Femur (tissue), 1 donor: Measurements from ENCODE around the gene IFT25.
"Not testable (repeated sequence)": the region's sequence is repeated elsewhere in the genome, so short reads cannot be mapped to it uniquely, and the experiment has no call there.

Source experiments
- DNase-seq: peaks from one replicate; pipeline ENCODE4 v3.0.0-alpha.2; 2017

Gene IFT25

DNA sequence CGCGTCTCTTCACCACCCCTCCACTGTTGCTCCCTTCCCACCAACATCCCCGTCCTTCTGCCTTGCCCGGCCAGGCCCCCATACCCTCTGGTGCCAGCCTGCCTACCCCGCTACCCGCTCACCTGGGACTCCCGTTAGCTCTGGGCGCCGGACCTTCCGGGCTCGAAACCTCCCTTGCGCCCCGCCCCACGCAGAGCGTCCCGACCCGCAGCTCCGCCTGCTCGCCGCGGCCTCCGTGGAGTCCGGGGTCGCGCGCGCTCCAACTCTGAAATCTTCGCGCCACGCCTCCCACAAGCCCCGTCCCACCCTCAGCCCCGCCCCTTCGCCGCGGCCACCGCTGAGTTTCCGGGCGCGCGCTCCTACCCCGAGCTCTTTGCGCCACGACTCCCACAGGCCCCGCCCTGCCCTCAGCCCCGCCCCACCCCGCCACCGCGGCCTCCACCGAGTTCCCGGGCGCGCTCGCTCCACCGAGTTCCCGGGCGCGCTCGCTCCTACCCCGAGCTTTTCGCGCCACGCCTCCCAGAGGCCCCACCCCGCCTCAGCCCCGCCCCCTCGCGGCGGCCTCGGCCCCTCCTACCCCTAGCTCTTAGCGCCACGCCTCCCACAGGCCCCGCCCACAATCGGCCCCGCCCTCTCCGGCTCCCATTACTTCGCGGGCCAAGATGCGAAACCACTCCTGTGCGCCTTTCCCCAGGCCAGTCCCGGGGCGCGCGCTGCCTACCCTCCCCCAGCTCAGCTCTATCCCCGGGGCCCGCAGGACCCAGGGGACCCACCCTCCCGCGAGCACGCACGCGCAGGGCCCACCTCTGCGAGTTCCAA lies at the start of gene IFT25:
Gene IFT25, minus strand, starts transcription at position 267 of the 819 bp plus-strand sequence. CDS start 5,617 bp downstream, outside the sequence.
- DNase-seq = peak; percentile 99

DNA sequence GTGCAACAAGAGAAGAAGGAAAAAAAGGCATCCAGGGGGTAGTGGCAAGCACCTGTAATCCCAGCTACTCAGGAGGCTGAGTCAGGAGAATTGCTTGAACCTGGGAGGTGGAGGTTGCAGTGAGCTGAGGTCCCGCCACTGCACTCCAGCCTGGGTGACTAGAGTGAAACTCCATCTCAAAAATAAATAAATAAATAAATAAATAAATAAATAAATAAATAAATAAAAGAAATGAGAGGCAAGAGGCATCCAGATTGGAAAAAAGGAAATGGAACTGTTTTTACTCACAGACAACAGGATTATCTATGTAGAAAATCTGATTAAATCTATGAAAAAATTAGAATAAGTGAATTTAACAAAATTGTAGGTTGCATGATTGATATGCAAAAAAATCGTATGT lies 49.0 kb upstream of the IFT25 start:
- DNase-seq = not testable (repeated sequence)

DNA sequence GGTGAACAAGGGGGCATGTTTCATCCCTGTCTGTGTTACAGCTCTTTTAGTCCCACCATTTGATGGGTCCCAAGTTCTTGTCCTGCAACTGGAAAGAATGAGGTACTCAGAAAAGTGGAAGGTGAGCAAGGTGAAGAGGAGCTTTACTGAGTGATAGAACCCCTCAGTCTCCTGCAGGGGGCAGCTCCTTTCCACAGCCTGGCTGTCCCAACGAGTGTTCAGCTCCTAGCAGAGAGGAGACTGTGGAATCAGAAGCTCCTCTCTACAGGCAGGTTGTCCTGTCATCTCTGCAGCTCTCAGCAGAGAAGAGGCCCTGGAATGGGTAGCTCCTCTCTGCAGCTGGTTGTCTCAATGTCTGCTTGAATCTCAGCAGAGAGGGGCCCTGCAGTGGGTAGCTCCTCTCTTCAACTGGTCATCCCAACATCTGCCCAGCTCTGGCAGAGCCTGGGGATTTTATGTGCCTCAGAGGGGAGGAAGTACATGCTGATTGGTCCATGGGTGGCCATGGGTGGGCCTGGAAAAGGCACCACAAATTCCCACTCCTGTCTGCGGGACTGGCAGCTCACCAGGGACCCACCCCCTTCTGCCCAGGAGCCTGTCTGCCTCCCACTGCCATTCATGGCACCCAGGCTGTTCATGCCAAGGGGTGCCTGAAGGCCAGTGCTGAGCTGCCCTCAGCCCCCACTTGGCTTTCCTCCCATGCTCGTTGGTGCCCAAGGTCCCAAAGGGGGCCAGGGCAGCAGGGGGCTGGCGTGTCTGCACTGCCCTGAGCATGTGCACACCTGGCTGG lies 46.8 kb upstream of the IFT25 start:
- no peak for DNase-seq

DNA sequence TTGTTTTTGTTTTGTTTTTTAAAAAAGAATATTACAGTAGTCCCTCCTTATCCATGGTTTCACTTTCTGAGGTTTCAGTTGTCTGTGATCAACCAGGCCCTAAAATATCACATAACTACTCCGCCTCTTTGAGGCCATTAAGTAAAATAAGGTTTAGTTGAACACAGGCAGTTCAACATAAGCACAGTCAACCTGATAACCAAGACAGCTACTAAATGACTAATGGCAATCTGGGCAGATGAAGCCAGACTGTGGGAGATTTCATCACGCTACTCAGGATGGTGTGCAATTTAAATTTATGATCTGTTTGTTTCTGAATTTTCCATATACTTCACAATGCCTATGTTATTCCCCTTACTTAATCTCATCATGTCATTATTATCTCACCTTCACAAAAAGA lies 42.4 kb upstream of the IFT25 start:
- DNase-seq = no peak

GRCh38 chr1:53986458-53986857 lies 41.0 kb upstream of the IFT25 start:
- DNase-seq = no peak

DNA sequence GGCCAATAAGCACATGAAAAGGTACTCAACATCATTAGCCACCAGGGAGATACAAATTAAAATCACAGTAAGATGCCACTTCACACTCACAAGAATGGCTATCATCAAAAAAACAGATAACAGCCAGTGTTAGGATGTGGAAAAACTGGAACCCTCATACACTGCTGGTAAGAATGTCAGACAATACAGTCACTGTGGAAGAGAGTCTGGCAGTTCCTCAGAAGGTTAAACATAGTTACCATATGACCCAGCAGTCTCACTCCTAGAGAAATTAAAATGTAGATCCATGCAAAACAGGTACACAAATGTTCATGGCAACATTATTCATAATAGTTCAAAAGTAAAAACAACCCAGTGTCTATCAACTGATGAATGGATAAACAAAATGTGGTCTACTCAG lies 39.2 kb upstream of the IFT25 start:
- no peak for DNase-seq

DNA sequence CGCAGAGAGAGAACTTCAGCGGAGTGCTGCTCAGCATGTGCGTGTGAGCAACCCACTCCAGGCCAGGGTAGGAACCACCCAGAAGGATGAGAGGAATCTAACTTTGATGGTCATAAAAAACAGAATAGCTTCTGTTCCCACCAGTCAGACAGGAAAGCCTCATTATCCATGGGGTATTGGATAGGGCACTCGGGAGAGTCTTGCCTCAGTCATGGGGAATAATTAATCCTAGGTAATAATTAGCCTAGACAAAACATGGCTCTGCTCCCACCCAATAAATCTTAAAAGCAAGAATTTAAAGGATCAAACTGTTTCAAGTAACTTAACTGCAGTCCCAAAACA lies 37.2 kb upstream of the IFT25 start:
- DNase-seq = no peak

GRCh38 chr1:53982034-53982762 lies 36.7 kb upstream of the IFT25 start:
- peak; percentile 61 for DNase-seq

GRCh38 chr1:53981220-53981619 lies 35.7 kb upstream of the IFT25 start:
- DNase-seq = no peak

DNA sequence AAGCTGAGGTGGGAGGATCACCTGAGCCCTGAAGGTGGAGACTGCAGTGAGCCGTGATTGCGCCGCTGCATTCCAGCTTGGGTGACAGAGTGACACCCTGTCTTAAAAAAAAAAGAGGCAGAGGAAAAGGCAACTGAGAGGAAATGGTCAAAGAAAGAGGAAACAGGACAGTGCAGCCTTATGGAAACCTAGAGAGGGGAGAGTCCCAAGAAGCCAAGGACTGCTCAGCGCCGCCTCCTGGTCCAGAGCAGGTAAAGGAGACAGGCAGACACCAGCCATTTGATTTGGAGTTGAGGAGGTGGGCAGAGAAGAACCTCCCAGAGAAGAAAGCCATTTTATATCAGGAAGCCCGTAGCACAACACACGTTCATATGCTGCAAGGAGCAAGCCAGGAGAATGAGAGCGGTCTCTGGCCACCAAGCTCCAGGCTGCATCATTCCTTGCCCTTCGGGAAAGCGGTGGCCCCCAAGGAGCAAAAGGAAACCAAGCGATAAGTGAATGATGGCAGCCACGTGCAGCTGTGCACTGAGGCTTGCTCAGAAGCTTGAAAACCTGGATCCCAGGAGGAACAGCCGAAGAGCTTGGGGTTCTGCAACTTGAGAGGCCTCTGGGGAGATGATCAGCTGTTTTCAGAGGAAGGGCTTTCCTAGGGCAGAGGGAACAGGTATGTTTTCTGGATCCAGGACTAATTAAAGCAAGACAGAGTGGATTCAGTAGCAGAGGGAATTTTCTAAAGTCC lies 34.4 kb upstream of the IFT25 start:
- DNase-seq = no peak

- DNase-seq = no peak
Measured at GRCh38 chr1:53975861-53976260, 30.4 kb upstream of the IFT25 start.

GRCh38 chr1:53971718-53972117 lies 26.2 kb upstream of the IFT25 start:
- no peak for DNase-seq

- DNase-seq = not testable (repeated sequence)
Measured at GRCh38 chr1:53969323-53969722, 23.8 kb upstream of the IFT25 start.

DNA sequence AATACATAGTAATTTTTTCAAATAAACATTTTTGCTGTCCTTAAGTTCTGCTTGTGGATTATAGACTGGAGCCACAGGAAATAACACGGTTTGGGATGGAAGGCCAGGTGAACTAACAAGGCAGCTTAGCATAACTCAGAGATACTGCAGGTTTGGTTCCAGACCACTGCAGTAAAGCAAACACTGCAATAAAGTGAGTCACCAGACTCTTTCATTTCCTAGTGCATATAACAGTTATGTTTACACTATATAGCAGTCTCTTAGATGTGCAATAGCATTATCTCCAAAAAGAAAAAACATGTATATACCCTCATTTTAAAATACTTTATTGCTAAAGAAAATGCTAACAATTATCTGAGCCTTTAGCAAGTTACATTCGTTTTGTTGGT lies 22.6 kb upstream of the IFT25 start:
- DNase-seq = no peak

- DNase-seq = no peak
Measured at GRCh38 chr1:53967409-53968124, 22.1 kb upstream of the IFT25 start.

- DNase-seq = no peak
Measured at GRCh38 chr1:53966794-53967193, 21.3 kb upstream of the IFT25 start.

GRCh38 chr1:53964109-53964508 lies 18.6 kb upstream of the IFT25 start:
- no peak for DNase-seq

- no peak for DNase-seq
Measured at GRCh38 chr1:53963460-53963859, 18.0 kb upstream of the IFT25 start.

DNA sequence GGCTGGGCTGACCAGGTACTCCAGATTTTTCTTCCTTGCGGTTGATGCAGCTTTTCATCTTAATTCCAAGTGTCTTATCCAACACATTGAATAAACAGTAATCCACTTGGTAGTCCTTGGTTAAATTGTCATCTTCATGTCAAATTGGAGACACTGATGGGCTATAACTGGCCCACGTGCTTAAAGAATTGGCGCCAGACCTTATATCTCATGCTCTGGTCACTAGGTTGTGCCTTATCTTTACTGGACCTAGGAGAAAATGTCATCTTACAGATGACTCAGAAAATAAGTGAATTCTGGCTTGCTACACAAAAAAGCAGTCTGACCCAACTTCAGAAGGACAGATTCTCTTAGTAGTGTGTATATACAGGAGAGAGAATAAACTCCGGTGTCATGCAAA lies 16.9 kb upstream of the IFT25 start:
- no peak for DNase-seq

DNA sequence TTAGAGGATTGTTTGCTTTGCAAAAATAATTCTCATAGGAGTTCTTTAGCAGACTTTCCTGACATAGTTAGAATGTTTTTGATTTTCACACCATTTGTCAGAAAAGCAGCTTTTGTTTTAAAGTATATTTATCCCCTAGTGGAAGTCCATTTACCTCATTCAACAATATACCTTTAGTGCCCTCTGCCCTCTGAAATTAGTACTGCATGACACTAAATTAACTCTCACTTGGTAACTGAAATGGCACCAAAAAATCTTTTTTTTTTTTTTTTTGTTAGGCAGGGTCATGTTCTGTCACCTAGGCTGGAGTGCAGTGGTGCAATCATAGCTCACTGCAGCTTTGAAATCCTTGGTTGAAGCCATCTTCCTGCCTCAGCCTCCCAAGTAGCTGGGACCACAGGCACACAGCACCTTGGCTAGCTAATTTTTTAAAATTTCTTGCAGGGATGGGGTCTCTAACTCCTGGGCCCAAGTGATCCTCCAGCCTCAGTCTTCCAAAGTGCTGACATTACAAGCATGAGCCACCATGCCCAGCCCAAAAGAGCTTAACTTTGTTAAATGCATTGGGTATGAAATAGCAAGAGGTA lies 14.3 kb upstream of the IFT25 start:
- DNase-seq = no peak

DNA sequence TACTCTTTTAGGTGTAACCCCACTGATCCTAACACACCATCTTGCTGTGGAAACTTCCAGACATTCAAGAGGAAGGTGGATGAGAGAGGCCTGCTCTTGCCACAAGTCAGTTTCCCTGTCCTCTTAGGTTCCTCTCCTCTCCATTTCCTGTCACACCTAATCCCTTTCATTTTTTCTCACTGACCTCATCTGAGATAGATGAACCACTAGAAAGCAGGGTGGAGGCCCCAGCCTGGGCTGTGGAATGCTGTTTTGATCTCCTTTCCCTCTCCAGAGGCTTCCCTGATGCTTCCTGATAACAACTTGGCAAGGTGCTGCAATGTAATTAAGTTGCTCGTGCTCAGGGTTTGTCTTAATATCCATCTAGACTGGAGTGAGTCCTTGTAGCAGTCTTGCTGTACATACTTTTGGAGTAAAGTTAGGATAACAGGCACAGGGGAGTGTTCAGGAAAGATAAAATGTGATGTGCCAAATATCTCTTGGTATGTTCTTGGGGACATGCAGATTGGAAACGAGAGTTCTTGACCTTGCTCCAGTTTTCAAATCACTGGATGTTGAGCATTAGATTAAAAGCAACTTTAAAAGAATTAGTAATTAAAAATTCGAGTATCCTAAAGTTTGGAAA lies 11.8 kb upstream of the IFT25 start:
- DNase-seq = no peak
